ENCODE data around the gene TMEM129.

DNA sequence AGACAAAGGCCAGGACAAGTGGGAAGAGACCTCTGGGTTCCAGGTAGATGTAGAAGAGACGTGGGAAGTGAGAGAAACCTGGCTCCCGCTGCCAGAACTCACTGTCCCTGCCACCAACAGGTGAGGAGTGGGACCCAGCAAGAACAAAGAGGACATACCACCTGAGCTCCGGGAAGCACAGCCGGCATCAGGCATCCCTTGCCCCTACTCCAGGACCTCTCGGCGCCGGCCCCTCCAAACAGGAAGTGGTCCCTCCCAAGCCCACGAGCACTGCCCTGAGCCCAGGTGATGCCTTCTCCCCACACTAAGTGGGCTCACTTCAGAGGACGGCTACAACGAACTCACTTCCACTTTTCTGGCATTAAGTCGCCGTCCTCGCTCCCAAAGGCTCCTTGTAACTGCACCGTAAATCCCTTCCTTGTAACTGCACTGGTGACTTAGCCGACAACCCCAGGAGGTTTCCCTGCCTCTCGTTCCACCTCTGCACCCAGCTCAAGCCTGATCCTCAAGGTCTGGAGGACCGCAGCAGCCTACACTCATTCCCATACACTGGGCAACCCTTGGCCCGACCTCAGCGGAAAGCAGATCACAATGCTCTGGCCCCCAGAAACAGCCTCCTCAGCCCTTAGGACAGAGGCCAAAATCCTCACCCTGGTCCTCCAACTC is 45.9 kb downstream of the TMEM129 start:
- TF ChIP-seq EZH2 (IDR thresholded peaks at IDR 0.05; ENCODE audit: borderline replicate concordance, low read length) = no peak
- TF ChIP-seq, protein P1, sequence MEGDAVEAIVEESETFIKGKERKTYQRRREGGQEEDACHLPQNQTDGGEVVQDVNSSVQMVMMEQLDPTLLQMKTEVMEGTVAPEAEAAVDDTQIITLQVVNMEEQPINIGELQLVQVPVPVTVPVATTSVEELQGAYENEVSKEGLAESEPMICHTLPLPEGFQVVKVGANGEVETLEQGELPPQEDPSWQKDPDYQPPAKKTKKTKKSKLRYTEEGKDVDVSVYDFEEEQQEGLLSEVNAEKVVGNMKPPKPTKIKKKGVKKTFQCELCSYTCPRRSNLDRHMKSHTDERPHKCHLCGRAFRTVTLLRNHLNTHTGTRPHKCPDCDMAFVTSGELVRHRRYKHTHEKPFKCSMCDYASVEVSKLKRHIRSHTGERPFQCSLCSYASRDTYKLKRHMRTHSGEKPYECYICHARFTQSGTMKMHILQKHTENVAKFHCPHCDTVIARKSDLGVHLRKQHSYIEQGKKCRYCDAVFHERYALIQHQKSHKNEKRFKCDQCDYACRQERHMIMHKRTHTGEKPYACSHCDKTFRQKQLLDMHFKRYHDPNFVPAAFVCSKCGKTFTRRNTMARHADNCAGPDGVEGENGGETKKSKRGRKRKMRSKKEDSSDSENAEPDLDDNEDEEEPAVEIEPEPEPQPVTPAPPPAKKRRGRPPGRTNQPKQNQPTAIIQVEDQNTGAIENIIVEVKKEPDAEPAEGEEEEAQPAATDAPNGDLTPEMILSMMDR (IDR thresholded peaks at IDR 0.05; ENCODE audit: low read length) = no peak

Data from OCI-LY1 (cell line).